CD4-positive, alpha-beta T cell treated with Interleukin-4 for 4 hours (primary cell): ENCODE results near the gene CORIN.
"Not testable (repeated sequence)": the region's sequence is repeated elsewhere in the genome, so short reads cannot be mapped to it uniquely, and the experiment has no call there.

Experiments used
- DNase-seq: peaks from one replicate; pipeline ENCODE4 v3.0.0-alpha.2; 2020

Gene CORIN

DNA sequence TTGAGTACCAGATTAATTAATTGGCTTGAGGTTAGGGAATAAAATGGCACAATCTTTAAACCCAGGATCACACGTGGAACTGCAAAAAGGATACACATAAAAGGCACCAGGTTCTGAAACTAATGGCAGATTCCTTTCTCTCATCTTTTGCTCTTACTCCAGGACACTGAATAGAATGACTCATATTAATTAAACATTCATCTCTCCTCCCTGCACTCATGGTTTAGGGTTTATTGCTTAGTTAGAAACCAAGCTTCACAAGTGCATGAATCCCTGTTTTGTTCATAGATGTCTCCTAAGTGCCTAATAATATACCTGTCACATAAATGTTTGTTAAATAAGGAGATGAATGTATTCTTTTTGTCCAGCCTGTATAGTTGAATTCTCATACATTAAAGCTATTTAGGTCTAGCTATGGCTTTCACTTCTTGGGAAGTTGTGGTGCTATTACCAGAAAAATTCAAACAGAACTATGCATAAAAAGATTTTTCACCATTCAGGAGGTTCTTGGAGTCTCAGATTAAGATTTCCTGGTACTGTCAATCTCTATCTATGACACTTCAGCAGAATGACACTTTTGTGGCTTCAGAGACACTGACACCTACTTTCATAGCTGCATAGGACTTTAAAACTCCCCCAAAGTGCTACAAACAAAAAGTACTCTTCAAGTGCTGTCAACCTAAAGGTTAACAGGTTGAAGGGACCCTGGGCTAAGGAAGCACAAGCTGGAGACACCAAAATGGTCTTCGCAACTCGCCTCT, 7.4 kb downstream of the CORIN start:
- DNase-seq, result no peak

DNA sequence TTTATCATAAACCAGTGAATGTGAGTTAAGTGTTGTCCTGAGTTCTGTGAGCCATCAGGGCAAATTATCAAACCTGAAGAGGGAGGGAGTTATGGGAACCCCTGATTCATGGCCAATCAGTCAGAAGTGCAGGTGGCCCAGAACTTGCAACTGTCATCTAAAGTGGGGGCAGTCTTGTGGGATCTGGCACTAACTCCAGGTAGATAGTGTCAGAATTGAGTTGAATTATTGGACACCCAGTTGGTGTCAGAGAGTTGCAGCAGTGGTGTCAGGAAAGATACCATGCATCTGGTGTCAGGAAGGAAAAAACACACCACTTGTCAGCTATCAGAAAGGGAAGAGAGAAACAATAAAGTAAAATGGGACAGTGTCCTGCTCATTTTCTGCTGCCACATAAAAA, 8.4 kb downstream of the CORIN start:
- DNase-seq, result no peak

DNA sequence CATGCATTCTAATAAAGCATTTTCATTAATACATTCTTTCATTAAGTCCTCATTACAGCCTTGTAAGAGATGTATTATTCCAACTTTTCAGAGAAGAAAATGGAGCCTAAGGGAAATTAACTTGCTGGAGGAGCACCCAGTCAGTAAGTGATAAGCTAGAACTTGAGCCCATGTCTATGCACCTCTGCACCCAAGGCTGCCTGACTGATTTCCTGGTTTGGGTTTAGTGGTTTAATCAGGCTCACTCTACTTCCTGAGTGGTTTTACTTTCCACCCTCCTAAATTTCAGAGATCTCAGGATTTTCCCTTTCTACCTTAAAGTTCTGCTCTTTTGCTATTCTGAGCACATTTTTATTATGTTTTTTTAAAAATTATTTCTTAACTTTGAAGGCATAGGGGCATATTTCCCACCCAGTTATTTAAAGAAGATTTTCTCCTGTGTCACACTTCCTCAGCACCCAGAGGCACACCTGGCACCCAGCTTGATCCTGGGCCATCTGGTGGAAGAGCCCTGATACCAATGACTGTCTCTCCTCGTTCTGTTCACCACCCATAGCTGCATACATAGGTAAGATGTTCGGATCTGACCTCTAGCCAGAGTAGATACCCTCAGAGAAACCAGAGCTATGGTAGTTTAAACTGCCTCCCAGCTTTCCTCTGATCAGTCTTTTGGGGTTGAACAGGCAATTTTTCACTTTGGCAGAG, 10.4 kb downstream of the CORIN start:
- DNase-seq, result no peak

DNA sequence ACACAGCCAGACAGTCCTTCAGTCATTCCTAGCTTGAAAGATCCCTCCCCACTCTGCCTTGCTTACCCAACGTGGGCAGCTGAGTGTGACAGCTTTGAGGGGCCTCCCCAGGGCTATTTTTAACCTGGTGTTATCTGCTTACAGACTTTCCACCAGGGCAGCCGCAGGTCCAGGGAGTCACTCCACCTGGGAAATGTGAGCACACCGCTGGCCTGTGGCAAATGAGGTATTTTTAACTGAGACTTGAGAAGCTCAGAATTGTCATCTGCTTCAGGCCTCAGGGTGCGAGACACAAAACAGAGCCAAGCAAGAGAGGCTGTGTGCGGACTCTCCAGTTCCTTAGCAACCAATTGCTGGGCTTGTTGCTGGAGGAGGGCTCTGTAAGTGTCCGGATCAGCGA, 13.0 kb downstream of the CORIN start:
- DNase-seq, result no peak

DNA sequence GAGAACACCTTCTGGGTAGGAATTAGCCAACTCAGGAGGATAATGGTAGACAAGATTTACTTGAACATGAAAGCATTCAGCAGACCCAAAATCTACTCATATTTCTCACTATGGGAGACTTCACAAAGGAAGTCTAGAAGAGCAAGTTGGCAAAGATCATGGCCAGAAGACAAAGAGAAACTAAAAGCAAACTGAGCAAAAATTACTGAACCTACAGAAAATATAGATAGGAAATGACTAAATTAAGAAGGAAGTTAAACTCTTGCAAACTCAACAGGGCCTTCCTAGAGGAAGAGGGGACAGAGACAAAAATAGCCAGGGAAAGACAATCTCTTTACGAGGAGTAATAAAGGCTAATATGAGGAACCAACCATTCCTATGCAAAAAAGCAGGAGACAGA, 18.7 kb downstream of the CORIN start:
- DNase-seq, result no peak

DNA sequence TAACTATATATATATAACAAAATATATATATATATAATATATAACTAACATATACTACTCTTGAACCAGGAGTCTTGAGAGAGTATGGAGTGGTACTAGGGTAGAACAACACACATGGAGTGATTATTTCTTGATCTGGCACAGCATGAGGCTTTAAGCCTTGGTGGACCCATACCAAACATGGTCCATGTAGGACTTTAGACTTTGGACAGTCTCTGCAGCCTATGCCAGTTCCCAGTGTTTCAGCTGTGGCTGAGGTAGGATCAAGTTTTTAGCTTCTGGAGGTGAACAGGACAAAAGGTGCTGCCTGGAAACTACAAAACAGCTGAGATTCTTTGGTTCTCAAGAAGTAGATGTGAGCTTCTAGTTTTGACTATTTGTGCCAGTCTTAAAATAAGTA, 20.6 kb downstream of the CORIN start:
- no peak for DNase-seq

DNA sequence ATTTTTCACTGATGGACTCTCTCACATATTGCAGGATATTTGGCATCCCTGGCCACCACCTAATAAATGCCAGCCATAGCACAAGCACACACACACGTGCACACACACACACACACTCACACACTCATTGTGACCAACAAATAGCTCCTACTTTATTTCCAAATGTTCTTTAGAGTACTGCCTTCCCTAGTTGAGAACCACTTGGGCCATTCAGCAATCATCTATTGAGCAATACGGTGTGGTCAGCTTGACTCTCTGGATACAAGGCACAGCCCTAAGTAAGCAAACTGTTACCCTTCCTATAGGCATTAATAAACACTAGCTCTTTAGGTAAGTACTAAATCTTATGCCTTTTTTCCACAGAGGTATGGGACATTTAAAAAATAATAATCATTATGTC, 21.1 kb downstream of the CORIN start:
- DNase-seq, result no peak

DNA sequence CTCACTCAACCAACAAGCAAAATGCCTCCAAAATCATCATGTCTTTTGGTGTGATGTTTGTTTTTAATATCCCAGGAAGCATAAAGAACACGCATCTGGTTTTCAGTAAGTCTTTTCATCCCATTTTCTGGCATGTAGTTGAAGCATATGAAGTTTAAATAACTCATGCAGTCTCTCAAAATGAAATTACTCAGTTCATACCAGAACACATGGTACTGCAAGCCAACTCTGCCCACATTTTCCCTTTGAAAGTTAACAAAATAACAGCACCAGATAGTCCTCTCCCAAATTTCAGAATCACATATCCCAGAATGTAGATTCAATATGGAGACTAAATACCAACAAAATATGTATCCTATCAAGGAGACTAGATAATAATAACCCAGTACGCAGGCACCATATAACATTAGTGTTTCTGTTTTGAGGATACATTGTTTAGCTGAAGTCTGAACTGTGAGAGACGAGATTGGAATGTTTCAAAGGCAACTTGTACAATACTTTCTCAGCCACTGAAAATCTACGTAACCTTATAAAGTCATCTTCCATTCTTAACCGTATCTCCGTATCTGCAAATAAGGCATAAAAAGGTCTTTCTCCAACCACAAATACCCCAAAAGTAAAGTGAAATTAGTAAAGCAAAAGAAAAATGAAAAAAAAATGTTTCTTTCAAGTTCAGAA, 23.1 kb downstream of the CORIN start:
- no peak for DNase-seq

DNA sequence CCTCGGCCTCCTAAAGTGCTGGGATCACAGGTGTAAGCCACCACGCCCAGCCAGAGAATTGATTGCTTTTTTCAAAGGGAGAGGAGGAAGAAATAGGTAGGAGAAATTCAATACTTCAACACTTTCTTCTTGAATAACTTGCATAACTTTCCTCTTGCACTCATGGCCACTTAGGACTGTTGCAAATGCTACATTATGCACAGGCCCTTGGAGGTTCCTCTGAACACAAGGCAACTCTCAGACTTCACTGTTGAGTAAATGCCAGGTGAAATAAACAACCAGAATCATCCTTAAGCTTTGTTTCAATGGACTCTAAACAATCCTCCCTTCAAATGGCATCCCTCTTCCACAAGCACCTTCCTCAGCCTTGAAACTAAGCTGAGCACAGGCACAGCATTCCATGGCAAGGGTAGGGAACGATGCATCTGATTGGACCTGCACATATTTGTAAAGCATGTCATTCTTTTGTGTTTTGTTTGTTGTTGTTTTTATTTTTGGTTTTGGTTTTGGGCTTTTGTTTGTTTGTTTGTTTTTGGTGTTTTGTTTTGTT, 28.1 kb downstream of the CORIN start:
- no peak for DNase-seq

DNA sequence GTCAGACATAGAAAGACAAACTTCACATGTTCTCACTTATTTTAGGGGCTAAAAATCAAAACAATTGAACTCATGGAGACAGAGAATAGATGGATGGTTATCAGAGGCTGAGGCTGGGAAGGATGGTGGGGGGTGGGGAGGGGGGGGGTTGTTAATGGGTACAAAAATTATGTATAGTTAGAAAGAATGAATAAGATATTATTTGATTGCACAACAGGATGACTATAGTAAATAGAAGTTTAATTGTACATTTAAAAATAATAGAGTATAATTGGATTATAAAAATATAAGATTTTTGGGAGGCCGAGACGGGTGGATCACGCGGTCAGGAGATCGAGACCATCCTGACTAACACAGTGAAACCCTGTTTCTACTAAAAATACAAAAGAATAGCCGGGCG, 33.3 kb downstream of the CORIN start:
- no peak for DNase-seq

DNA sequence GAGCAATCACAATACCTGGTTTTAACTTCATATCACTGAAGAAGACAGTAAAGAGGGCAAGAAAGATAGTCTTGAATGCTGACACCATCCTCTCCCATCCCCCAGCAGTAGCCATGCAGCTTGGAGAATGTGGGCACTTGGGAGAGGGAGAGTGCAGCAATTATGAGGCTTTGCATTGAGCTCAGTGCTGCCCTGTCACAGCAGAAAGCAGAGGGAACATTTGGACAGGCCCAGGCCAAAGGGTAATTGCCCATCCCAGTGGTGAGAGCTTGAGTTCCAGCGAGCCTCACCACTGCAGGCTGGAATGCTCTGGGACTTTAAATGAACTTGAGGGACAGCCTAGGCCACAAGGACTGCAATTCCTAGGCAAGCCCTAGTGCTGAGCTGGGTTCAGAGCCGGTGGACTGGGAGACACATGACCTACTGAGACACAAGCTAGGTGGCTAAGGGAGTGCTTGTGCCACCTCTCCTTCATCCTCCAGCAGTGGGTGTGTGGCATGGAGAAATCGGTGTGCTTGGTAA, 36.3 kb downstream of the CORIN start:
- no peak for DNase-seq

DNA sequence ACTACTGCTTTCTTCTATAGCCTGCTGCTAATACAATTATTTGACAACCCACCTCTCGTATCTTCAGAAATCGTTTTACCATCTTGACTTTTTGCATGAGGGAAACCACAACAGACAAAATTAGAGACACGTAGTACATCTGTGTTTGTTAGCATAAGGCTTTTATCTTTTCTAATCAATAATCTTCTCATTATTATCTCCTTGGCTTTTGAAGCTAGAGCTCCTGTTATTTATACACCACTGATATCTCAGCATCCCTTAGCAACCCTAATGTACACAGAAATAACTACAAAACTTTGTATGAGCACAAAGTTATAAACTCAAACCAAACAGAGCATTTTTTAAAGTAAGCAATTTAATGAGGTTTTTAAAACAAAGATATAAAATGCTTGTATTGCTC, 39.7 kb downstream of the CORIN start:
- no peak for DNase-seq

DNA sequence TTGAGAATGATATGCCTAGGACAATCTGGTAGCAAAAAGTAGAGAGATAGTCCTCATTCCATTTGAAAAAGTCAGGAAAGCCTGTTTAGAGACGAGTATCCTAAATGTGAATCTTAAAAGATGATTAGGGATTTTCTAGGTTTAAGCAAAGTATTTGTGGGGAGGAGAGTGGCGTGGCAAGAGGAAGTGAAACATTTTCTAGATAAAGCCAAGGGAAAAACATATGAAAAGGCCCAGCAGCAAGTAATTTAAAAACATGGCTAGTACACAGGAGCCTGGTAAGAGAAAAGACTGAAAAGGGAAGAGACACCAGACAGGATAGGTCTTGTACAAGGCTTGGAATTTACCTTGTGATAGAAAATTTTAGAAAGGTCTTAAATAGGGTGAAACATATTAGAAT, 45.9 kb downstream of the CORIN start:
- no peak for DNase-seq

DNA sequence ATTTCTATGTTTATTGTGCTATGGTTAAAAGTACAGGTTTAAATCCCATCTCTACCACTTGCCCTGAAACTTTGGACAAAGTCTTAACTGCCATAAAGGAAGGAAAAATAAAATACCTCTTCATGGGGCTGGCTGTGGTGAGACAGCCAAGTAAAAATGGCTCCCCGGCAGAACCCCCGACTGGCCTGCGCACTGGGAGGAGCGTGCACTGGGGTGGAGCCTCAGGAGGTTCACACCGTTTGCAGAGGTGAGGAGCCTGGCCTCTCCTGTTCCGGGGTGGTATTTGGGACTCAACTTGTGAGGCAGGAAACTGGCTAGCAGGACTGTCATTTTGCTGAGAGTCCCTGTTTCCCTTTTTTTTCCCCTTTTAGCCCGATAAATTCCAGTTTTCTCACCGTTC, 47.8 kb downstream of the CORIN start:
- DNase-seq, result no peak

DNA sequence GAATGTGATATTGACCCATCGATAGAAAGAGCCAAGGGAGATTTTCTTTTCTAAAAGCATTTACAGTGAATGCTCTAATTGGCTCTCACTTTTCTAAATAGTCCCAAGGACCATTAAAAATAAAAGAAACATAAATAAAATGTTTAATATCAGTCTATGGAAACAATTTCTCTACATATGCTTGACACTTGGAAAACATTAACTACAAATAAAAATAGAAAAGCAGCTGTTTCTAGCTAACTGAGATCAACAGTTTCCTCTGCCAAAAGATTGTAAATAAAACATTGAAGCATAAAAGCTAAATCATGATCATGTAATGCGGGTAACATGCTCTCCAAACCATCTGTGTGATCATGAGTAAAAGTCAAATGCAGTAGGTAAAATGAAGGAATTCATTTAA, 49.7 kb downstream of the CORIN start:
- DNase-seq, result no peak

DNA sequence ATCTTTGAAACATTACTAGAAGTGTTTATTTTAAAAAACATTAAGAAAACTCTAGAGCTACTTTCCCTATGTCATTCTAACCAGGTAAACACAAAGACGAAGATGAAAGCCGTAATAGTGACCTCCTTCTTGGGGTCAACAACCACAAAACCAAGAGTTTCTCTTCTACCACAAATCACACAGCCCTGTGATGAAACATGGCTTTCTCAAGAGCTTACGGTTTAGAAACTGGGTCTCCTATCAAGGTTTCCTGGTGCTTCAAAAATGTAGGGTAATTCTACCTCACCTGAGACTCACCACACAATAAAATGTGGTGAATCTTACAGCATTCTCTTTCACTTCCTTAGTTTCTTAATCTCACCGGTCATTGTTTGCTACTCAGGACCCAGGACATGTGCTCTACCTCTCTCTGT, 50.9 kb downstream of the CORIN start:
- DNase-seq, result no peak

DNA sequence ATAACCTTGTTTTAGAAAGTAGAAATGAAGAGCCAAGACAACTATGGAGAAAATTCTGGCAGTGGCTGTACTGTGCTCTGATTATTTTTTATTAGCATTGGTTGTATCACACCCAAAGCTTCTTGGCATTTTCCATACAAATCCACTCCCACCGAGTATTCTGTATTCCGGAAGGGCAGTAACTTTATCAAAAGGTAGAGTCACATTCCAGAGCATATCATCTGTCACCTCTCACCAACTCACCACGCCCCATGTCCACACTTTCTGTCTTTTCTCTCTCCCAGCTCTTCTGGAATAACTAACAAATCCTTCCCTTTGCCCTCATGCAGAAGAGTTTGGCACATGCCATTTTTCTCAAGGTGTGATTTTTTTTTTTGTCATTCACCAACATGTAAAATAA, 52.7 kb downstream of the CORIN start:
- DNase-seq, result no peak

DNA sequence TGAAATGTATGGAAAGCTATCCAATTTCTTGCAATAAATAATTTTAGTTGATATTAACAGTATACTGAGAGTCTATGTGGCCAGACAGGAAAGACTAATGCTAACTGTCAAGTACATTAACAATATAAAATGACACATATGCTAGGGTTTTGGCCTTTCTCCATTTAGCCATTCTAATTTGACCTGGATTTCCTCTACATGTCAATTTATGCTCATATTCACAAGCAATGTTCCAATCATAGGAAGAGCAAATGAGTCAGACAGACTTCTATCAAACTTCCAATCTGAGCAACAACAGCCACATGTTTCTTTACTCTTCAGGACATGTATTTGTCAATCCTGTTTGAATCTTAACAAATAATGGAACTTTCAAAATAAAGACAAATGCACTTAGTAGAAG, 53.6 kb downstream of the CORIN start:
- DNase-seq, result no peak

DNA sequence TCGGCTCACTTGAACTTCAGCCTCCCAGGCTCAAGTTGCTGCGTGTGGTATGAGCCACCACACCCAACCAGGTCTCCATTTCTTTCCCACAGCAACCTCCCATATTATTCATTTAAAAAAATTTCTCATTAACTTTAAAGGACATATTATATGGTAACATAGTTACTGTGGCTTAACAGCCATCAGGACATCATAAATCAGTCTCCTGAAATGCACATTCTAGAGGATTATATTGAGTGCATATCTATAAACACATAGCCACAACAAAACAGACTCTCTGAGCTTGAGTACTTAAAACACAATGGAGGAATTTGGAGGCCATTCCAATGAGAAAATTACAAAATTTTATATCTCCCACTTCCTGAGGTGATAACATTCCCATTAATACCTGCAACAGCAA, 61.5 kb downstream of the CORIN start:
- no peak for DNase-seq

DNA sequence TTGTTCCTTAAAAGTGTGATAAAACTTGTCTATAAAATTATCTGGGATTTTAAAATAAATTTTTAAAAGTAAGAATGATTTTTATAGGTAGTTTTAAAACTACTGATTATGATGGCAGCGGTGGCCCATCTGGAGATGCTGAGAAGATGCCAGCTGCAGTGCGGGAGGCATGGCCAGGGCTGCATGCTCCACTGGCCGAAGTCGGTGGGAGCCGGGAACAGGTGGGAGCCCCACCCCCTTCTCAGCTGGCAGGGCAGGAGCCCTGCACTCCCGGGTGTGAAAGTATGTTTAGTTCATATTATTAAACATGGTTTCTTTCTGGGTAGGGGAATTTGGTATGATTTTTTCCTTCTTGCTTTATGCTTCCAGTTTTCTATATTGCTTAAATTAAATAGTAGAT, 63.8 kb downstream of the CORIN start:
- DNase-seq, result no peak

DNA sequence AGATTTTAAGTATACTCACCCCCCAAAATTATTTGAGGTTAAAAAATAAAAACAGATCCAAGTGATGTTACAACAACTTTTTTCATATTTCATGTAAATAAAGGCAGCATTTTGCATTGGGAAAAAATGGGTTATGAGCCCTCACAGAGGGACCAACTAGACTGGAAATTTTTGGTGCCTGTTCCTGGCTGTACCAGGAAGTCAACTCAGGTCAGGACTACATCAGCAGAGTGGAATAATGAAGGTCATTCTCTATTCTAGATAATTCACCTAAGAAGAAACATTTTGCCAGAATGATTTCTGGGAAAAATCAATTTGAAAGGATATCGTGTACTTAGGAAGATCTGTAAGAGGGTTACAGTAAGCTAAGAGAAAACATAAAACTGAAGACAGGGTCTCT, 66.8 kb downstream of the CORIN start:
- DNase-seq, result no peak

DNA sequence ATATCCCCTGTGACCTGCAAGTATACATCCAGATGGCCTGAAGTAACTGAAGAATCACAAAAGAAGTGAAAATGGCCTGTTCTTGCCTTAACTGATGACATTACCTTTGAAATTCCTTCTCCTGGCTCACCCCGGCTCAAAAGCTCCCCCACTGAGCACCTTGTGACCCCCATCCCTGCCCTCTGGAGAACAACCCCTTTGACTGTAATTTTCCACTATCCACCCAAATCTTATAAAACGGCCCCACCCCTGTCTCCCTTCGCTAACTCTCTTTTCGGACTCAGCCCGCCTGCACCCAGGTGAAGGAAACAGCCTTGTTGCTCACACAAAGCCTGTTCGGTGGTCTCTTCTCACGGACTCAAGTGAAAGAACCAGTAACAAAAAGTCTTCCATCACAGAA, 69.9 kb downstream of the CORIN start:
- DNase-seq, result not testable (repeated sequence)

DNA sequence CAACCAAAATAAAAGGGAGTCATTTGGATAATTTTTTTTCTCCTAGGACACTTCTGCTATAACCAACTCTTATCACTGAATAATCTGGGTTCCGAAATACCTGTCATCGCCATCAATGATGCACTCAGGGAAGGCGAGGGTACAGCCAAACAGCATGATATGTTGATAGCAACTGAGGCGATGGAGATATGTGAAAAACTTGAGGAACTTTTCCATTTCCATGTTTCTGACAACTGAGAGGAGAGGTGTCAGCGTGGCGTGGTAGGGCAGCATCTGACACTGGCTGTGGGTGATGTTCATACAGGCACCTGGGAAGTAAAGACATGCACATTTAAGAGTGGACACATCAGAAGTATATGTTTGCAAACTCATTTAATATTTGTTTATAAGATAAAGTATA, 74.6 kb downstream of the CORIN start:
- no peak for DNase-seq
